ENCODE data around the gene FAM149B1.
A peak's percentile ranks its signal among the peaks of the same experiment; 100 is the strongest.

The FAM149B1 gene

GRCh38 chr10:73167783-73168464, at the start of gene FAM149B1, which contains the start of gene ECD:
Gene FAM149B1 (plus strand): TSS chr10:73168119. CDS start chr10:73168340, 221 bp downstream.
Gene ECD (minus strand): TSS chr10:73168008. CDS start chr10:73163937, 4,071 bp downstream.
- H3K27ac ChIP-seq = peak within 1 kb of the TSS; percentile 73
- TF ChIP-seq CTCF (conservative IDR thresholded peaks at IDR 0.05) = no peak; the same call in 1 of the 2 replicates
- no peak for TF ChIP-seq ZFX (IDR thresholded peaks at IDR 0.05)

- H3K27ac ChIP-seq = no peak overlapping the region
- TF ChIP-seq CTCF (conservative IDR thresholded peaks at IDR 0.05) (no peak), ZFX (IDR thresholded peaks at IDR 0.05) (no peak)
Measured at GRCh38 chr10:73119457-73119856, 48.5 kb upstream of the FAM149B1 start.

- no peak for TF ChIP-seq ZFX (IDR thresholded peaks at IDR 0.05)
- TF ChIP-seq CTCF (conservative IDR thresholded peaks at IDR 0.05) = no peak
- no peak overlapping the region for H3K27ac ChIP-seq
Measured at GRCh38 chr10:73119952-73120351, 48.0 kb upstream of the FAM149B1 start.

- no peak for TF ChIP-seq CTCF (conservative IDR thresholded peaks at IDR 0.05)
- no peak for TF ChIP-seq ZFX (IDR thresholded peaks at IDR 0.05)
Measured at GRCh38 chr10:73126343-73126742, 41.6 kb upstream of the FAM149B1 start.

GRCh38 chr10:73131301-73131700, 36.6 kb upstream of the FAM149B1 start:
- H3K27ac ChIP-seq = no peak overlapping the region
- no peak for TF ChIP-seq CTCF (conservative IDR thresholded peaks at IDR 0.05)
- no peak for TF ChIP-seq ZFX (IDR thresholded peaks at IDR 0.05)

More at GRCh38 chr10:73126343-73126742, 41.6 kb upstream of the FAM149B1 start:
- H3K27ac ChIP-seq = no peak overlapping the region

GRCh38 chr10:73131913-73132686, 35.8 kb upstream of the FAM149B1 start:
- no peak overlapping the region for H3K27ac ChIP-seq

More at GRCh38 chr10:73131913-73132686, 35.8 kb upstream of the FAM149B1 start:
- TF ChIP-seq ZFX (IDR thresholded peaks at IDR 0.05) (no peak), CTCF (conservative IDR thresholded peaks at IDR 0.05) (no peak)
